ENCODE measurements around the gene CGNL1. TPM values are rescaled to one million over a fixed set of nuclear protein-coding genes. Genes with fewer than 3 reads are reported as not detected.

The CGNL1 gene
- total RNA-seq, 1 experiment from 2014 or later = 0.31 TPM

- no peak overlapping the region for H3K27ac ChIP-seq
- H3K4me3 ChIP-seq = no peak overlapping the region
- no peak for TF ChIP-seq EZH2 (IDR thresholded peaks at IDR 0.05; ENCODE audit: low read depth)
- TF ChIP-seq CTCF (conservative IDR thresholded peaks at IDR 0.05) = no peak
- no TSS peak for BruUV-seq (replicated peaks)
- H3K4me1 ChIP-seq (replicated peaks; ENCODE audit: insufficient read depth) = no peaks in the 10 kb centered on the region
- no peak overlapping the region for H2AFZ ChIP-seq
- intact Hi-C loops (cut with micrococcal nuclease; ENCODE audit: unreplicated experiment) = no loop called here
- POLR2A ChIA-PET (ENCODE audit: unreplicated experiment) = no interaction called here
- H3F3A ChIP-seq (ENCODE audit: insufficient read depth, low read depth) = no peaks in the 10 kb centered on the region
- CTCF ChIA-PET = no interaction called here
- no peaks in the 10 kb centered on the region for H3K27me3 ChIP-seq (ENCODE audit: insufficient read depth, low read depth)
- H4K20me1 ChIP-seq (ENCODE audit: insufficient read depth) = no peaks in the 10 kb centered on the region
- H3K9me3 ChIP-seq (ENCODE audit: insufficient read depth, low read depth) = no peaks in the 10 kb centered on the region
- H3K36me3 ChIP-seq (ENCODE audit: low read depth) = no peaks in the 10 kb centered on the region
- H3K9me2 ChIP-seq (ENCODE audit: insufficient read depth) = no peaks in the 10 kb centered on the region
- no peak overlapping the region for H3K4me2 ChIP-seq
- DNase-seq = no peak
- H3K79me2 ChIP-seq (ENCODE audit: low read depth) = no peaks in the 10 kb centered on the region
These were observed 47.4 kb downstream of the CGNL1 start for GRCh38 chr15:57423599-57424140.

GRCh38 chr15:57424628-57425405, 48.5 kb downstream of the CGNL1 start:
- CTCF ChIA-PET = no interaction called here
- H3K9me2 ChIP-seq (ENCODE audit: insufficient read depth) = no peaks in the 10 kb centered on the region
- no peaks in the 10 kb centered on the region for H3K36me3 ChIP-seq (ENCODE audit: low read depth)
- H3K79me2 ChIP-seq (ENCODE audit: low read depth) = no peaks in the 10 kb centered on the region
- no peak for DNase-seq
- H3K4me1 ChIP-seq (replicated peaks; ENCODE audit: insufficient read depth) = no peaks in the 10 kb centered on the region
- H3F3A ChIP-seq (ENCODE audit: insufficient read depth, low read depth) = no peaks in the 10 kb centered on the region
- H3K4me2 ChIP-seq = no peak overlapping the region
- no TSS peak for BruUV-seq (replicated peaks)
- intact Hi-C loops (cut with micrococcal nuclease; ENCODE audit: unreplicated experiment) = no loop called here
- no peaks in the 10 kb centered on the region for H3K9me3 ChIP-seq (ENCODE audit: insufficient read depth, low read depth)
- no peaks in the 10 kb centered on the region for H3K27me3 ChIP-seq (ENCODE audit: insufficient read depth, low read depth)
- no peak overlapping the region for H3K27ac ChIP-seq
- no peak for TF ChIP-seq CTCF (conservative IDR thresholded peaks at IDR 0.05)
- no peak for TF ChIP-seq EZH2 (IDR thresholded peaks at IDR 0.05; ENCODE audit: low read depth)
- H3K4me3 ChIP-seq = no peak overlapping the region
- no peaks in the 10 kb centered on the region for H4K20me1 ChIP-seq (ENCODE audit: insufficient read depth)
- POLR2A ChIA-PET (ENCODE audit: unreplicated experiment) = no interaction called here
- no peak overlapping the region for H2AFZ ChIP-seq

GRCh38 chr15:57425842-57426241, 49.5 kb downstream of the CGNL1 start:
- Histone ChIP-seq H3K36me3 (ENCODE audit: low read depth) (no peaks in the 10 kb centered on the region), H4K20me1 (ENCODE audit: insufficient read depth) (no peaks in the 10 kb centered on the region), H3K79me2 (ENCODE audit: low read depth) (no peaks in the 10 kb centered on the region), H3K4me3 (no peak overlapping the region), H3F3A (ENCODE audit: insufficient read depth, low read depth) (no peaks in the 10 kb centered on the region), H2AFZ (no peak overlapping the region), H3K9me3 (ENCODE audit: insufficient read depth, low read depth) (no peaks in the 10 kb centered on the region), H3K27me3 (ENCODE audit: insufficient read depth, low read depth) (no peaks in the 10 kb centered on the region), H3K9me2 (ENCODE audit: insufficient read depth) (no peaks in the 10 kb centered on the region), H3K4me2 (no peak overlapping the region), H3K27ac (no peak overlapping the region), H3K4me1 (replicated peaks; ENCODE audit: insufficient read depth) (no peaks in the 10 kb centered on the region)
- intact Hi-C loops (cut with micrococcal nuclease; ENCODE audit: unreplicated experiment) = no loop called here
- CTCF ChIA-PET = no interaction called here
- no TSS peak for BruUV-seq (replicated peaks)
- TF ChIP-seq CTCF (conservative IDR thresholded peaks at IDR 0.05) (no peak), EZH2 (IDR thresholded peaks at IDR 0.05; ENCODE audit: low read depth) (no peak)
- DNase-seq = no peak
- POLR2A ChIA-PET (ENCODE audit: unreplicated experiment) = no interaction called here
